IMR-90 (cell line): ENCODE measurements around the gene SBF2. TPM values are rescaled to one million over a fixed set of nuclear protein-coding genes. Genes with fewer than 3 reads are reported as not detected.

ENCODE experiments used
- ATAC-seq: fragments of 200-7000 bp; cut with Tn5 transposase; 2 replicates; pipeline ENCODE4 v1.9.1; 2020; ENCODE audit warnings: low read depth, mild to moderate bottlenecking, moderate library complexity
- BruUV-seq: library from RNA; stranded (reverse); fragments of 400-500 nt; replicated peaks from 2 replicates; lab custom pipeline; 2021; lab: Mats Ljungman, UMichigan
- CTCF ChIA-PET: fragments of 300-600 bp; formaldehyde crosslinking; extraction: SDS; loops from one replicate; lab custom pipeline; 2021; ENCODE audit warnings: antibody characterized with exemption; lab: Yijun Ruan, JAX
- POLR2A ChIA-PET: fragments of 300-600 bp; sonication (Branson Sonifier 250); formaldehyde crosslinking; loops from one replicate; lab custom pipeline; 2022; ENCODE audit warnings: antibody characterized with exemption; ENCODE audit not compliant: unreplicated experiment; lab: Charles Lee
- DNase-seq: peaks from one replicate; pipeline ENCODE4 v3.0.0; 2013
- H2AFZ ChIP-seq: replicated peaks from 2 replicates; pipeline ENCODE3; 2013; ENCODE audit warnings: low read length, mild to moderate bottlenecking; ENCODE audit not compliant: poor library complexity
- H2AK5ac ChIP-seq: 2 replicates; pipeline ENCODE4 v1.6.1; 2013; ENCODE audit warnings: low read depth, low read length, inconsistent platforms
- H2AK9ac ChIP-seq: replicated peaks from 2 replicates; pipeline ENCODE3; 2013; ENCODE audit warnings: mild to moderate bottlenecking, low read depth, low read length, moderate library complexity; ENCODE audit not compliant: poor library complexity
- H2BK120ac ChIP-seq: 2 replicates; pipeline ENCODE4 v1.6.1; 2013; ENCODE audit warnings: low read depth, low read length, inconsistent platforms
- H2BK15ac ChIP-seq: 3 replicates; pipeline ENCODE4 v1.6.1; 2013; ENCODE audit warnings: low read depth, low read length, inconsistent platforms
- H2BK20ac ChIP-seq: 2 replicates; pipeline ENCODE4 v1.6.1; 2013; ENCODE audit warnings: low read depth, mild to moderate bottlenecking, inconsistent platforms, low read length, moderate library complexity
- H2BK5ac ChIP-seq: 2 replicates; pipeline ENCODE4 v1.6.1; 2013; ENCODE audit warnings: mild to moderate bottlenecking, low read depth, low read length, inconsistent platforms; ENCODE audit not compliant: poor library complexity, severe bottlenecking
- H3K14ac ChIP-seq: replicated peaks from 2 replicates; pipeline ENCODE4 v1.6.1; 2013; ENCODE audit warnings: low read depth, low read length, inconsistent platforms
- H3K18ac ChIP-seq: 2 replicates; pipeline ENCODE4 v1.6.1; 2013; ENCODE audit warnings: low read depth, low read length, control low read depth
- H3K23ac ChIP-seq: 2 replicates; pipeline ENCODE4 v1.6.1; 2013; ENCODE audit warnings: low read depth, low read length, inconsistent platforms
- H3K27ac ChIP-seq: 2 replicates; pipeline ENCODE4 v1.5.1; 2013; ENCODE audit warnings: mild to moderate bottlenecking, control low read depth, low read length; ENCODE audit not compliant: insufficient read depth
- H3K27me3 ChIP-seq: 2 replicates; pipeline ENCODE4 v1.6.1; 2013; ENCODE audit warnings: low read length; ENCODE audit not compliant: control insufficient read depth, insufficient read depth
- H3K36me3 ChIP-seq: 2 replicates; pipeline ENCODE4 v1.6.1; 2013; ENCODE audit warnings: low read length, mixed read lengths; ENCODE audit not compliant: control insufficient read depth, insufficient read depth
- H3K4ac ChIP-seq: 2 replicates; pipeline ENCODE4 v1.6.1; 2013; ENCODE audit warnings: low read depth, low read length, inconsistent platforms
- H3K4me1 ChIP-seq: 2 replicates; pipeline ENCODE4 v1.6.1; 2013; ENCODE audit warnings: low read length, mixed read lengths; ENCODE audit not compliant: control insufficient read depth, insufficient read depth
- H3K4me2 ChIP-seq: 2 replicates; pipeline ENCODE4 v1.6.1; 2013; ENCODE audit warnings: low read depth, mild to moderate bottlenecking, control low read depth, low read length, moderate library complexity
- H3K4me3 ChIP-seq: 2 replicates; pipeline ENCODE4 v1.5.1; 2013; ENCODE audit warnings: low read depth, mild to moderate bottlenecking, control low read depth, low read length, moderate library complexity; ENCODE audit not compliant: insufficient read depth
- H3K56ac ChIP-seq: 2 replicates; pipeline ENCODE4 v1.6.1; 2013; ENCODE audit warnings: low read length, inconsistent platforms; ENCODE audit not compliant: insufficient read depth; ENCODE audit errors: extremely low read depth
- H3K79me1 ChIP-seq, 2 experiments: 2 replicates each; pipeline ENCODE4 v1.6.1; 2013; ENCODE audit warnings: low read length in 2 of 2, inconsistent platforms in 1 of 2, low read depth in 1 of 2
- H3K9ac ChIP-seq: 2 replicates; pipeline ENCODE4 v1.6.1; 2013; ENCODE audit warnings: low read depth, low read length, control low read depth
- H3K9me1 ChIP-seq: 2 replicates; pipeline ENCODE4 v1.6.1; 2013; ENCODE audit warnings: low read length, inconsistent platforms; ENCODE audit not compliant: insufficient read depth
- H3K9me3 ChIP-seq: 2 replicates; pipeline ENCODE4 v1.6.1; 2013; ENCODE audit warnings: low read length; ENCODE audit not compliant: control insufficient read depth, insufficient read depth
- H4K20me1 ChIP-seq: 2 replicates; pipeline ENCODE4 v1.6.1; 2013; ENCODE audit warnings: low read length, inconsistent platforms; ENCODE audit not compliant: insufficient read depth
- H4K5ac ChIP-seq: 2 replicates; pipeline ENCODE4 v1.6.1; 2013; ENCODE audit warnings: mild to moderate bottlenecking, low read depth, low read length, control low read depth
- H4K8ac ChIP-seq, 2 experiments: 2 replicates each; pipeline ENCODE4 v1.6.1; 2013; ENCODE audit warnings: low read depth in 2 of 2, low read length in 2 of 2, control low read depth in 1 of 2, inconsistent platforms in 1 of 2
- H4K91ac ChIP-seq: 2 replicates; pipeline ENCODE4 v1.6.1; 2013; ENCODE audit warnings: low read depth, low read length, inconsistent platforms; ENCODE audit not compliant: insufficient read depth
- MAFK ChIP-seq: IDR thresholded peaks from 2 replicates; pipeline ENCODE4 v1.6.1; 2012; ENCODE audit warnings: low read depth, low read length, improper control_type of control experiment
- NFE2L2 ChIP-seq: fragments of 150-350 bp; IDR thresholded peaks from 2 replicates; pipeline ENCODE4 v1.6.1; 2016; ENCODE audit warnings: low read depth, mild to moderate bottlenecking, low read length
- RCOR1 ChIP-seq: IDR thresholded peaks from 2 replicates; pipeline ENCODE4 v1.6.1; 2012; ENCODE audit warnings: mild to moderate bottlenecking, low read length, improper control_type of control experiment; ENCODE audit not compliant: insufficient replicate concordance
- dilution Hi-C: fragments of 300-500 bp; cut with HindIII; formaldehyde crosslinking; loops from one replicate; pipeline ENCODE4 v1.14.3; 2018; ENCODE audit warnings: low sequenced_read_pairs; ENCODE audit not compliant: unreplicated experiment
- in situ Hi-C: fragments of 300-500 bp; cut with MboI; formaldehyde crosslinking; loops from 3 replicates; pipeline ENCODE4 v1.14.3; 2019; ENCODE audit warnings: low sequenced_read_pairs, inconsistent platforms, mixed read lengths
- intact Hi-C: fragments of 100-400 bp; cut with micrococcal nuclease; formaldehyde crosslinking; loops from 2 replicates; pipeline ENCODE4 v1.10.0; 2022
- polyA plus RNA-seq, 3 experiments: library from polyadenylated mRNA; depleted of rRNA; stranded (reverse); fragments of >200 nt; gene quantifications; 2 replicates each; pipeline ENCODE4 v1.2.3, GENCODE V29; 2012; ENCODE audit warnings: low replicate concordance in 1 of 3
- total RNA-seq: library from RNA; depleted of rRNA; stranded (reverse); fragments of >200 nt; gene quantifications from 2 replicates; pipeline ENCODE4 v1.2.3, GENCODE V29; 2012
- TF ChIP-seq, protein P1 (sequence below): fragments of 150-350 bp; IDR thresholded peaks from 2 replicates; pipeline ENCODE4 v1.6.1; 2017; ENCODE audit warnings: mild to moderate bottlenecking, antibody characterized with exemption, low read length, low read depth
- TF ChIP-seq, protein P2 (sequence below): fragments of 150-350 bp; IDR thresholded peaks from 2 replicates; pipeline ENCODE4 v1.6.1; 2016; ENCODE audit warnings: low read depth, mild to moderate bottlenecking, low read length, moderate library complexity, borderline replicate concordance

SBF2 gene
- total and polyA plus RNA-seq, 2 of the 4 experiments (the other 2 are of a cell fraction), result 23.8 to 51.8 TPM

DNA sequence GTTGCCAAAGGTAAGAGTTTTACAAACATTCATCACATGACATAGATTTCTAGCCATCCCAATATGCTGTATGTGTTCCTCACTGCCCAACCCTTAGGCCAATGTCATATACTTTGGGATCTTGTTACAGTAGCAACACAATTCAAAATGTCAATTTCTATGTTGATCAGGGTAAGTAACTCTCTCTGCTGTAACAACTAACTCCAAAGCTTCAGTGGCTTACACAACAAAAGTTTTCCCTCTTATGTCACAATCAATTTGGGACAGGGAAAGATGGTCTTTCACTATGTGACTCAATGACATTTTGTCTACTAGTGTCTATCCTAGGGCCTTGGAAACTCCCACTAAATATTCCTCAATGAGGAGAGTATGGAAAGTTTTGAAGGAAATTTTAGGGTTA lies 144.5 kb downstream of the SBF2 start:
- no peak overlapping the region for H3K9ac ChIP-seq
- H3K27ac ChIP-seq, result no peak overlapping the region
- H3K79me1 ChIP-seq, result peaks cover 30 to 36% of the 10 kb centered on the region in 2 experiments
- no peak overlapping the region for H3K56ac ChIP-seq
- no peak overlapping the region for H4K91ac ChIP-seq
- CTCF ChIA-PET, result no interaction called here
- DNase-seq (no peak), ATAC-seq (no peak)
- H2AK5ac ChIP-seq, result no peak overlapping the region
- dilution Hi-C loops (no loop called here), in situ Hi-C loops (no loop called here), intact Hi-C loops (no loop called here)
- no peak overlapping the region for H3K23ac ChIP-seq
- H3K36me3 ChIP-seq, result no peaks in the 10 kb centered on the region
- H2BK15ac ChIP-seq, result no peak overlapping the region
- POLR2A ChIA-PET, result no interaction called here
- H3K18ac ChIP-seq, result no peak overlapping the region
- H4K5ac ChIP-seq, result no peak overlapping the region
- TF ChIP-seq MAFK (no peak), RCOR1 (no peak), NFE2L2 (no peak)
- TF ChIP-seq, protein P1, sequence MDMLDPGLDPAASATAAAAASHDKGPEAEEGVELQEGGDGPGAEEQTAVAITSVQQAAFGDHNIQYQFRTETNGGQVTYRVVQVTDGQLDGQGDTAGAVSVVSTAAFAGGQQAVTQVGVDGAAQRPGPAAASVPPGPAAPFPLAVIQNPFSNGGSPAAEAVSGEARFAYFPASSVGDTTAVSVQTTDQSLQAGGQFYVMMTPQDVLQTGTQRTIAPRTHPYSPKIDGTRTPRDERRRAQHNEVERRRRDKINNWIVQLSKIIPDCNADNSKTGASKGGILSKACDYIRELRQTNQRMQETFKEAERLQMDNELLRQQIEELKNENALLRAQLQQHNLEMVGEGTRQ, result no peak
- TF ChIP-seq, protein P2, sequence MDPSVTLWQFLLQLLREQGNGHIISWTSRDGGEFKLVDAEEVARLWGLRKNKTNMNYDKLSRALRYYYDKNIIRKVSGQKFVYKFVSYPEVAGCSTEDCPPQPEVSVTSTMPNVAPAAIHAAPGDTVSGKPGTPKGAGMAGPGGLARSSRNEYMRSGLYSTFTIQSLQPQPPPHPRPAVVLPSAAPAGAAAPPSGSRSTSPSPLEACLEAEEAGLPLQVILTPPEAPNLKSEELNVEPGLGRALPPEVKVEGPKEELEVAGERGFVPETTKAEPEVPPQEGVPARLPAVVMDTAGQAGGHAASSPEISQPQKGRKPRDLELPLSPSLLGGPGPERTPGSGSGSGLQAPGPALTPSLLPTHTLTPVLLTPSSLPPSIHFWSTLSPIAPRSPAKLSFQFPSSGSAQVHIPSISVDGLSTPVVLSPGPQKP, result no peak
- H3K9me3 ChIP-seq, result peaks cover 1% of the 10 kb centered on the region; the same call in 1 of the 2 replicates
- peaks cover 2% of the 10 kb centered on the region for H3K4me1 ChIP-seq
- BruUV-seq, result no TSS peak
- H3K14ac ChIP-seq, result no peak overlapping the region
- no peak overlapping the region for H3K4me3 ChIP-seq
- H3K4ac ChIP-seq, result no peak overlapping the region
- H4K20me1 ChIP-seq, result no peaks in the 10 kb centered on the region
- no peak overlapping the region for H3K4me2 ChIP-seq
- H2BK120ac ChIP-seq, result no peak overlapping the region
- no peak overlapping the region for H4K8ac ChIP-seq
- no peak overlapping the region for H2AFZ ChIP-seq
- H2BK5ac ChIP-seq, result no peak overlapping the region
- peaks cover 3% of the 10 kb centered on the region; the same call in 1 of the 2 replicates for H3K9me1 ChIP-seq
- no peak overlapping the region for H2AK9ac ChIP-seq
- no peaks in the 10 kb centered on the region for H3K27me3 ChIP-seq
- H2BK20ac ChIP-seq, result no peak overlapping the region
